NCI-H2107 (cell line): ENCODE measurements around the gene ADAMTS7.
"Not testable (repeated sequence)": the region's sequence is repeated elsewhere in the genome, so short reads cannot be mapped to it uniquely, and the experiment has no call there.

Source experiments
- DNase-seq: peaks from one replicate; lab custom pipeline; 2025; lab: John Stamatoyannopoulos, UW

Gene ADAMTS7

GRCh38 chr15:78782402-78782801 is 28.9 kb downstream of the ADAMTS7 start:
- DNase-seq = not testable (repeated sequence)

DNA sequence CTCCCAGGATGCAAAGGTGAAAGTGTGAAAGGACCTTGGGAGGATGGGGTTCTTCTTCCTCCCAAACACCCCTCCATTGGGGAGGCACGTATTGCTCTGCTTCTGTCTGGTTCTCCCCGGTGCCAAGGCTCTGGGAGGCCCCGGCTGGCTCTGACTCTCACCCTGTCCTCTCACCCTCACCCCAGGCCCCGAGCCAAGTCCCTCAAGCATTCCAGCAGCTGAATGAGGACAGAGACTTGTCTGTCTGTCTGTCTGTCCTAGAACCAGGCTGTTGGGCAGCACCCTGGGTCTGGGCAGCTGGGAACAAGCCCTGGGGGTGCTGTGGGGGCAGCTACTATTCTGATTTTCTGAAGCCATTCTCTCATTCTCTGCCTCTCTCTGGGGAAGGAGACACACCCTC is 29.9 kb downstream of the ADAMTS7 start:
- DNase-seq = not testable (repeated sequence)

DNA sequence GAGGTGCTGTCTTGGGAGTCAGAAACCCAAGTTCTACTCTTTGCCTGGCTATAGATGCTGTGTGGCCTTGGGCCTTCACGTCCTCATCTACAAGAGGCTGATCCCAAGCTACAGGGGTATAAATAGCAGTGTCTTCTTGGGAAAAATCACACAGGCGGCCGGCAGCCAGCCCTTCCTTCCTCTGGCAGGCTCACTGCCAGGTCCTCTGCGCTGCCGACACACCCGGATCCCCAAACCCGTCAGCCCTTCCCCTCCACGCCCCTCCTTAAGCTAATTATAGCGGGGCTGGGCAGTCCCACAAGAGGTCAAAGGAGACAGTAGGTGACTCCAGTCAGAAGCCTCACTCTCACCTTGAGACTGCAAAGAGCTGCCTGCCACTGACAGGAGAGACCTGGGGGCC is 31.3 kb downstream of the ADAMTS7 start:
- not testable (repeated sequence) for DNase-seq

GRCh38 chr15:78779176-78779785 is 32.0 kb downstream of the ADAMTS7 start:
- not testable (repeated sequence) for DNase-seq

GRCh38 chr15:78778422-78778821 is 32.8 kb downstream of the ADAMTS7 start:
- no peak for DNase-seq

DNA sequence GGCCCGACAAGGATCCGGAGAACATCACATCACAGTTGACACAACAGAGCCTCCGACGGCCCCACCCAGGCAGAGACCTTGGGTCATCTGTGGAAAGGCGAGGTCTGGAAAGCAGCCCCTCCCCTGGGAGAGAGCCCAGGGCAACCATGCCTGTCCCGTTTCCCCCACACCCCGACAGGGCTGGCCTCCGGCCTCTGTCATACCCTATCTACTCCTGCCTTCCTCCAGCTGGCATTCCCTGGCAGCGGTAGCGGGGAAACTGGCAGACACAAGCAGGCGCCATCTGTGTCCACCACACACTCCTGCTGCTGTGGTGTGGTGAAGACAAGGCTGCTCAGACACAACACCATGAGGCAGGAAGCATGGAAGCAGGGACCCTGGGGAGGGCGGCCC is 33.3 kb downstream of the ADAMTS7 start:
- not testable (repeated sequence) for DNase-seq

GRCh38 chr15:78777290-78777952 is 33.8 kb downstream of the ADAMTS7 start:
- DNase-seq = not testable (repeated sequence)

GRCh38 chr15:78776046-78776925 is 35.0 kb downstream of the ADAMTS7 start:
- DNase-seq = not testable (repeated sequence)

DNA sequence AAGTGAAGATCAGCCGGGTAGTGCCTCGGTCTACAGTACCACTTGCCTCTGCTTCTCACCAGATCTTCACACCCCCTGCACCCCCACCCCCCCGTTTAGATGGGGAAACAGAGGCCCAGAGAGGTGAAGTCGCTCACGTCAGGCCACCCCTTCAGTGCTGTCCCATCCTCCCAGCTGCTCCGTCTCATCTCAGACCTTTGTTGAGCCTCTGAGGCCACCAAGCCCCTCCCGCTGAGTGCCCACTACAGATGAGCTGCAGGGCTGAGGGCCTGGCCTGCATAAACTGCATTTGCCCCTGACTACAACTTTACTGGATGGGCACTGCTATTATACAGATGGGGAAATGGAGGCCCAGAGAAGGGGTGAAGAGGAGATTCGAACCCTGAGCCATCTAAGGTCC is 35.8 kb downstream of the ADAMTS7 start:
- DNase-seq = no peak

DNA sequence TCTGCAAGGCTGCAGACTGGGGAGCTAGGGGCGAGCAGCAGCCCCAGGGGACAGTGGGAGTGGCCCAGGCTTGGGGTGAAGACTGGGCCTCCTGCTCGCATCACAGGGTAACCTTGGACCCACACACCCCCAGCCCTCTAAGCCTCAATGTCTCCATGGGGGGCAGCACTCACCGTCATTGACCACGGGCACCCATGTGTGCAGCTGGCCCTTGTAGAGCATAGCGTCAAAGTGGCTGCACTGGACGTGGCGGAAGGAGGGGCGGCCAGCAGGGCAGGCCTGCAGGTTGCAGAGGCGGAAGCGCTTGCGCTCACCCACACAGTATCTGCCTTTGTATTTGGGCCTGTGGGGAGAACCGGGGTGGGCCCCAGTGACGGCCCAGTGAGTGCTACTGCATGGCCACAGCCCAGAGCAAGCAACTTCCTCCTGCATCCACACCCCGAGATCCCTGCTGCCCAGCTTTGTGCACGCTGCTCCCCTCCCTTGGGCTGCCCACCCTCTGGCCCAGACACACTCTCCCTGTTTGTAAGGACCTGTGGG is 36.7 kb downstream of the ADAMTS7 start:
- DNase-seq = not testable (repeated sequence)

GRCh38 chr15:78773765-78774450 is 37.4 kb downstream of the ADAMTS7 start:
- DNase-seq = not testable (repeated sequence)

- DNase-seq = no peak
These were observed 38.5 kb downstream of the ADAMTS7 start for GRCh38 chr15:78772738-78773137.

GRCh38 chr15:78771436-78772000 is 39.7 kb downstream of the ADAMTS7 start:
- DNase-seq = not testable (repeated sequence)

DNA sequence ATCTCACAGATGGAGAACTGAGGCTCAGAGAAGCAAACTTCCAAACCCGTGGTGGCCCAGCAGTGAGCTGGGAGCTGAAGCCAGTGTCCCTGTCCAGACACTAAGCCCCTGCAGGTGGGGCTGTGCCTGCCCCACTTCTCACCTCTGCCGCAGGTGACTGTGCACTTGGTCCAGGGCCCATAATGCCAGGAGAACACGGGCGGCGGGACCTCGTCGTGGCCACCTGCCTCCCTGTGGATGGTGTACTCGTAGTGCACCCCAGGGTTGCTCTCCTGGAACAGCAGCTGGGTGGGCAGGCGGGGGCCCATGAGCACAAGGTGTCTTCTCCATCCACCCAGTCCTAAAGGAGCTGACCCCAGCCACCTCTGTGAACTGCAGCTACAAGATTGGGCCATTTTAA is 40.2 kb downstream of the ADAMTS7 start:
- DNase-seq = not testable (repeated sequence)

- DNase-seq = not testable (repeated sequence)
These were observed 41.6 kb downstream of the ADAMTS7 start for GRCh38 chr15:78769473-78770225.

DNA sequence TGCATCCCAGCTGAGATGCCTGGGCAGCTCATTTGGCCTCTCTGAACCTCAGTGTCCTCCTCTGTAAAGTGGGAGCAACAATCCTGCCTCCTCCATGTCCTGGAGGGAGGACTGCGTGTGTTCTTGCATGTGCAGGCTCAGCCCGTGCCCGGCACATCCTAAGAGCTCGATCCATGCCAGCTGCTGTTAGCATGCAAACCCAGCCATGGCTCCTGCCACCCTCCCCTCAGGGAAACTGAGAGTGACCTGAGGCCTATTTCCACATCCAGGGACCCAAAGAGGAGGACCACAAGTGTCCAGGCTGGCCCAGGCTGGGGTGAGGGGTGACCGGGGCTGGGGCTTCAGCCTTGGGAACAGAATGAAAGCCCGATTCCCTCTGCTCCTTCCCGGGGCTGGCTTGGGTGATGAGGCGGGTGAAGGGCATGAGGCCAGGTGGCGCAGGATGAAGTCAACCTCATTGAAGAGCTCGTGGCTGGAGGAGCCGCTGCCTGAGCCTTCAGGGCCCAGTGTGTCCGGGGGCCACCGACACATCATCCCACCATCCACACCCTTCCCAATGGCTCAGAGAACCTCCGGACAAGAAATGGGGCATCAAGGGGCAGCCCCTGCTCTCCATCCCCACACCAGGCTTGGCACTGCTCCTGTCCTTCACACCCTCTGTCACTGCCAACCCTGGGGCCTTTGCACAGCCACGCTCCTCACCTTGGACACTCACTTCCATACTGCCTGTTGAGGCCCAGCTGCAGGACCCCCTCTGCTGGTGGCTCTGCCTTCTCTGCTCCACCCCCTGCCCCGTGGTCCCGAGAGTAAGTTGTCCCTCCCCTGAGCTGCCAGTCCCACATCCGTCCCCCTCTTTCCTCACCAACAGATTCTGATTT is 42.5 kb downstream of the ADAMTS7 start:
- no peak for DNase-seq

DNA sequence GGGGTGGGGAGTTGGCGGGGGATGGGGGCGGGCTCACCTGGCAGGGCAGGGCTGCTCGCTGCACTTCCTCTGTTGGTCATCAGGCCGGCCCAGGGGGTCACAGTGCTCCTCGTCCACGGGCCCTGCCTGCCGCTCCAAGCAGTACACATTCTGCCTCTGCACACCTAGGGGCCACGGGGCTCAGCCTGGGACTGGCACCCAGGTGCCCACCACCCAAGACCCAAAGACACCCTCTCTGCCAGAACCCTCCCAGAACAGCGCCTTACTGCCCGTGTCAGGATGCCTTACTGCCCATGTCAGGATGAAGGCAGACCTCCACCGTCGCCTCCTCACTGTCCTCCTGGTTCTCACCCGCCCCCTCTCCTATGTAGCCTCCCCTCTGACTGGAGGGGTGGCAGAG is 43.2 kb downstream of the ADAMTS7 start:
- DNase-seq = no peak

DNA sequence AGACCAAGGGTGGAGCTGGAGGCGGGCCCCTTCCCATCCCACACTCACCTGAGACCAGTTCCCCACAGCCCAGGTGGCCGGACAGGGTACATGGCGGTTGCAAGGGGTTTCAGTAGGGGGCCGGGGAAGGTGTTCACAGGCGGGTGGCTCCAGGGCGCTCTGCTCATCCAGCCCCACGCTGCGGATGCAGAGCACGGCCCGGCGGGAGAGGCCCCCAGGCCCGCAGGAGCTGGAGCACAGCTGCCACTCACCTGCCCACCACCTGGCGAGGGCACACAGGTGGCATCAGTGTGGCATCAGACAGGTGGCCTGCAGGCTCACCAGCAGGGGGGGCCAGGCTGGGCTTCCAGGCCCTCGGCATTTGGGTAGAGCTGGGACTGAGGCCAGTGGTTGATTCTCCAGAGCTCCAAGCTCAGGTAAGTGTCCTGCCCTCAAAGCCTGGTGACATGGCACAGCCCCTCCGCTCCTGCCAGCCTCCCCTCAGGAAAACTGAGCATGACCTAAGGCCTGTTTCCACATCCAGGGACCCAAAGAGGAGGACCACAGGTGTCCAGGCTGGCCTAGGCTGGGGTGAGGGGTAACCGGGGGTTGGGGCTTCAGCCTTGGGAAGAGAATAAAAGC is 43.8 kb downstream of the ADAMTS7 start:
- DNase-seq = no peak

- not testable (repeated sequence) for DNase-seq
These were observed 44.6 kb downstream of the ADAMTS7 start for GRCh38 chr15:78766641-78767071.
